ENCODE data around the gene SKAP2.
A peak's percentile ranks its signal among the peaks of the same experiment; 100 is the strongest.

SKAP2 gene

DNA sequence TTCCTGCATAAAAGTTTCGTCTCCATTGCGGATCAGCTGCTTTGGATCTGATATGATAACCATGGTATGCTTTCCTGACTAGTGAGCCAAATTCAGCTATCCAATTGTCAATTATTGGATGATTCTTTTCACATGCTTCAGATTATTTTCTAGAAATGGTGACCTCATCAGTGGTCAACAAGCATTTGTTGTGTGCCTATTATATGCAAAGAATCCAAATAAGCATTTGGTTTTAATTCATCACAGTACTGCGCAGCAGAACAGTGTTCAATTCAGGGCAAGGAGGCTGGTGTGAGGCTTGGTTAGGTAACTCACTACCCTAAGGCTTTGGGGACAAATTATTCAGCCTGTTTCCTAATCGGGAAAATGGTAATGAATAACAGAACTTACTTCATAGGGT, 200.5 kb downstream of the SKAP2 start:
- Histone ChIP-seq H2AFZ (ENCODE audit: low read length) (no peak overlapping the region), H2AK5ac (ENCODE audit: low read depth, low read length) (no peak overlapping the region), H3K27ac (replicated peaks; ENCODE audit: low read length) (no peak overlapping the region), H3K36me3 (replicated peaks in 1 of 2; ENCODE audit: control insufficient read depth in 2 of 2, insufficient read depth in 2 of 2, low read length in 2 of 2) (no peaks in the 10 kb centered on the region), H4K8ac (ENCODE audit: low read depth, low read length) (no peak overlapping the region), H3K27me3 (ENCODE audit: control insufficient read depth in 3 of 3, insufficient read depth in 3 of 3, low read depth in 1 of 3, low read length in 3 of 3) (no peaks in the 10 kb centered on the region), H2BK12ac (ENCODE audit: low read length) (no peak overlapping the region), H2BK120ac (ENCODE audit: low read depth, low read length) (no peak overlapping the region), H3K4me2 (ENCODE audit: insufficient read depth, low read length, poor library complexity, severe bottlenecking) (no peak overlapping the region), H3K23ac (ENCODE audit: low read depth, low read length, poor library complexity) (no peak overlapping the region), H3K79me1 (ENCODE audit: low read depth, low read length) (no peaks in the 10 kb centered on the region), H3K4me3 (ENCODE audit: low read length in 2 of 2) (no peak overlapping the region), H3K9ac (ENCODE audit: low read depth, low read length, poor library complexity) (no peak overlapping the region), H3K4me1 (ENCODE audit: control insufficient read depth in 2 of 2, insufficient read depth in 1 of 2, low read depth in 1 of 2, low read length in 2 of 2) (peaks cover 6 to 12% of the 10 kb centered on the region in 2 donors), H3K18ac (ENCODE audit: low read length) (no peak overlapping the region), H3K4ac (ENCODE audit: low read length) (no peak overlapping the region), H2BK5ac (ENCODE audit: low read length) (no peak overlapping the region), H3K9me3 (replicated peaks in 1 of 2; ENCODE audit: control insufficient read depth in 2 of 2, insufficient read depth in 1 of 2, low read depth in 1 of 2, low read length in 2 of 2) (no peaks in the 10 kb centered on the region), H4K91ac (ENCODE audit: low read depth, low read length, poor library complexity) (no peak overlapping the region), H2BK15ac (ENCODE audit: low read length) (no peak overlapping the region), H3K14ac (ENCODE audit: low read length) (no peak overlapping the region)
- WGBS, 2 donors (ENCODE audit: extremely low coverage in 2 of 2, insufficient read length in 2 of 2, insufficient replicate concordance in 1 of 2): no CpG with 5 or more reads among the region's 4 CpGs
- no peak for DNase-seq (ENCODE audit: low spot score)

DNA sequence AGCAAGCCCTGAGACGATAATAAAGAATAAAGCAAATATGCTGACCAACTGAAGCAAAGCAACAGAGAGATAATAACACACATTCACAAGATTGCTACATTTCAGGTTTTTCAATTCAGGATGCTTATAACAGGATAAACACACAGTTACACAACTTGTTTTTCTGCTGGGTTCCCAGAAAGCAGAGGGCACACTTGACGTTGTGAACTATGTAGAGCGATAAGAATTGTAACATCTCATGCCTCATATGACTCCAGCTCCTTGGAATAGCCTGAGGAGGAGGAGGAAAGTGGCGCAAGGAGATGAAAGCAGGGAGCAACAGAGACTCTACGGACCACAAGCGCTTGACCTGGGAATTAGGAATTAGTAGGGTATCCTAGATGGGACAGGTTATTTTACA, 201.7 kb downstream of the SKAP2 start:
- WGBS, 2 donors (ENCODE audit: extremely low coverage in 2 of 2, insufficient read length in 2 of 2, insufficient replicate concordance in 1 of 2): no CpG with 5 or more reads among the region's 6 CpGs
- Histone ChIP-seq H3K79me1 (ENCODE audit: low read depth, low read length) (no peaks in the 10 kb centered on the region), H3K9ac (ENCODE audit: low read depth, low read length, poor library complexity) (no peak overlapping the region), H3K9me3 (replicated peaks in 1 of 2; ENCODE audit: control insufficient read depth in 2 of 2, insufficient read depth in 1 of 2, low read depth in 1 of 2, low read length in 2 of 2) (no peaks in the 10 kb centered on the region), H3K4ac (ENCODE audit: low read length) (no peak overlapping the region), H3K18ac (ENCODE audit: low read length) (no peak overlapping the region), H2BK5ac (ENCODE audit: low read length) (no peak overlapping the region), H4K8ac (ENCODE audit: low read depth, low read length) (no peak overlapping the region), H2BK15ac (ENCODE audit: low read length) (no peak overlapping the region), H2AK5ac (ENCODE audit: low read depth, low read length) (no peak overlapping the region), H3K4me1 (ENCODE audit: control insufficient read depth in 2 of 2, insufficient read depth in 1 of 2, low read depth in 1 of 2, low read length in 2 of 2) (peaks cover 12 to 15% of the 10 kb centered on the region in 2 donors), H2AFZ (ENCODE audit: low read length) (no peak overlapping the region), H3K4me2 (ENCODE audit: insufficient read depth, low read length, poor library complexity, severe bottlenecking) (no peak overlapping the region), H3K27me3 (ENCODE audit: control insufficient read depth in 3 of 3, insufficient read depth in 3 of 3, low read depth in 1 of 3, low read length in 3 of 3) (no peaks in the 10 kb centered on the region), H4K91ac (ENCODE audit: low read depth, low read length, poor library complexity) (no peak overlapping the region), H2BK120ac (ENCODE audit: low read depth, low read length) (no peak overlapping the region), H2BK12ac (ENCODE audit: low read length) (peak overlapping the region; percentile 30), H3K14ac (ENCODE audit: low read length) (no peak overlapping the region), H3K4me3 (ENCODE audit: low read length in 2 of 2) (no peak overlapping the region), H3K27ac (replicated peaks; ENCODE audit: low read length) (no peak overlapping the region), H3K23ac (ENCODE audit: low read depth, low read length, poor library complexity) (no peak overlapping the region), H3K36me3 (replicated peaks in 1 of 2; ENCODE audit: control insufficient read depth in 2 of 2, insufficient read depth in 2 of 2, low read length in 2 of 2) (no peaks in the 10 kb centered on the region)
- no peak for DNase-seq (ENCODE audit: low spot score)

DNA sequence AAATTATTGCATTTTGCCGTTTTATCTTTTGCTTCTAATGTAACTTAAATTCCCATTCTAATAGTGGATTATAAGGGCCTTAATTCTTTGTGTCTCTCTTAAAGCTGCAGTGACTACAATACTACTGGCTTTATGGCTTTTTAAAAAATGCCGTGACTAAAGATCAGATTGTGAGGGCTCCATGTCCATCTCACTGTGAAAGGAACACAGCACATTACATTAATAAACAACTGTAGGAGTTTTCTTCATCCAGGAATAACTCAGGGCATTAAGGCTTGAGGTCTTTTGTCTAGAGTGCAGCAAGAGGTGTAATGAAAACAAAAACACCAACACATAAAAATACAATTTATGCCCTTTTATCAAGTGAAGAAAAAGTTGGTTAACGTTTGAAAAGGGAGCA, 205.3 kb downstream of the SKAP2 start:
- Histone ChIP-seq H3K36me3 (replicated peaks in 1 of 2; ENCODE audit: control insufficient read depth in 2 of 2, insufficient read depth in 2 of 2, low read length in 2 of 2) (no peaks in the 10 kb centered on the region), H3K9ac (ENCODE audit: low read depth, low read length, poor library complexity) (no peak overlapping the region), H3K4ac (ENCODE audit: low read length) (no peak overlapping the region), H3K4me1 (ENCODE audit: control insufficient read depth in 2 of 2, insufficient read depth in 1 of 2, low read depth in 1 of 2, low read length in 2 of 2) (peaks cover 16 to 22% of the 10 kb centered on the region in 2 donors), H2BK120ac (ENCODE audit: low read depth, low read length) (no peak overlapping the region), H3K79me1 (ENCODE audit: low read depth, low read length) (no peaks in the 10 kb centered on the region), H3K18ac (ENCODE audit: low read length) (no peak overlapping the region), H3K27ac (replicated peaks; ENCODE audit: low read length) (no peak overlapping the region), H2BK5ac (ENCODE audit: low read length) (no peak overlapping the region), H3K4me2 (ENCODE audit: insufficient read depth, low read length, poor library complexity, severe bottlenecking) (no peak overlapping the region), H4K8ac (ENCODE audit: low read depth, low read length) (no peak overlapping the region), H2AK5ac (ENCODE audit: low read depth, low read length) (no peak overlapping the region), H2BK15ac (ENCODE audit: low read length) (no peak overlapping the region), H3K27me3 (ENCODE audit: control insufficient read depth in 3 of 3, insufficient read depth in 3 of 3, low read depth in 1 of 3, low read length in 3 of 3) (no peaks in the 10 kb centered on the region), H2AFZ (ENCODE audit: low read length) (peak overlapping the region; percentile 76), H4K91ac (ENCODE audit: low read depth, low read length, poor library complexity) (no peak overlapping the region), H2BK12ac (ENCODE audit: low read length) (no peak overlapping the region), H3K9me3 (replicated peaks in 1 of 2; ENCODE audit: control insufficient read depth in 2 of 2, insufficient read depth in 1 of 2, low read depth in 1 of 2, low read length in 2 of 2) (no peaks in the 10 kb centered on the region), H3K4me3 (ENCODE audit: low read length in 2 of 2) (peak overlapping the region in 1 of 2 donors; percentile 13), H3K14ac (ENCODE audit: low read length) (no peak overlapping the region), H3K23ac (ENCODE audit: low read depth, low read length, poor library complexity) (no peak overlapping the region)
- no peak for DNase-seq (ENCODE audit: low spot score)
- WGBS, 2 donors (ENCODE audit: extremely low coverage in 2 of 2, insufficient read length in 2 of 2, insufficient replicate concordance in 1 of 2): no CpG with 5 or more reads among the region's 3 CpGs

- DNase-seq (ENCODE audit: low spot score): no peak
- Histone ChIP-seq H3K27ac (replicated peaks; ENCODE audit: low read length) (no peak overlapping the region), H2BK120ac (ENCODE audit: low read depth, low read length) (no peak overlapping the region), H2BK5ac (ENCODE audit: low read length) (no peak overlapping the region), H3K9me3 (replicated peaks in 1 of 2; ENCODE audit: control insufficient read depth in 2 of 2, insufficient read depth in 1 of 2, low read depth in 1 of 2, low read length in 2 of 2) (no peaks in the 10 kb centered on the region), H3K23ac (ENCODE audit: low read depth, low read length, poor library complexity) (no peak overlapping the region), H4K8ac (ENCODE audit: low read depth, low read length) (no peak overlapping the region), H3K36me3 (replicated peaks in 1 of 2; ENCODE audit: control insufficient read depth in 2 of 2, insufficient read depth in 2 of 2, low read length in 2 of 2) (no peaks in the 10 kb centered on the region), H2BK15ac (ENCODE audit: low read length) (no peak overlapping the region), H3K79me1 (ENCODE audit: low read depth, low read length) (no peaks in the 10 kb centered on the region), H2AK5ac (ENCODE audit: low read depth, low read length) (no peak overlapping the region), H3K4me1 (ENCODE audit: control insufficient read depth in 2 of 2, insufficient read depth in 1 of 2, low read depth in 1 of 2, low read length in 2 of 2) (peaks cover 16 to 22% of the 10 kb centered on the region in 2 donors), H3K14ac (ENCODE audit: low read length) (no peak overlapping the region), H3K27me3 (ENCODE audit: control insufficient read depth in 3 of 3, insufficient read depth in 3 of 3, low read depth in 1 of 3, low read length in 3 of 3) (no peaks in the 10 kb centered on the region), H4K91ac (ENCODE audit: low read depth, low read length, poor library complexity) (no peak overlapping the region), H3K4ac (ENCODE audit: low read length) (no peak overlapping the region), H3K4me2 (ENCODE audit: insufficient read depth, low read length, poor library complexity, severe bottlenecking) (peak overlapping the region; percentile 2), H3K4me3 (ENCODE audit: low read length in 2 of 2) (peak overlapping the region in 1 of 2 donors; percentile 13), H3K9ac (ENCODE audit: low read depth, low read length, poor library complexity) (no peak overlapping the region), H2AFZ (ENCODE audit: low read length) (peak overlapping the region; percentile 76), H3K18ac (ENCODE audit: low read length) (no peak overlapping the region), H2BK12ac (ENCODE audit: low read length) (no peak overlapping the region)
- no CpG with 5 or more reads among the region's 7 CpGs for WGBS, 2 donors (ENCODE audit: extremely low coverage in 2 of 2, insufficient read length in 2 of 2, insufficient replicate concordance in 1 of 2)
These were observed 205.9 kb downstream of the SKAP2 start for GRCh38 chr7:26658389-26659084.

Measured in neuronal stem cell (in vitro differentiated cells).